Stimulated activated CD8-positive, alpha-beta memory T cell treated with anti-CD3 and anti-CD28 coated beads, Interleukin-4, amount 100 ng/mL, for 1 hour (primary cell): Measurements from ENCODE around the gene CEP85.
A peak's percentile ranks its signal among the peaks of the same experiment; 100 is the strongest.

Source experiments
- DNase-seq, 2 donors: peaks; one replicate each; pipeline ENCODE4 v3.0.0-alpha.2; 2020; ENCODE audit warnings: low read depth in 2 of 2, low spot score in 1 of 2

Gene CEP85

GRCh38 chr1:26233903-26234643, at the start of gene CEP85:
CEP85 (plus strand) TSS chr1:26234200; CDS start chr1:26239784, 5,584 bp downstream.
- DNase-seq, result peak; percentile 94 to 98

- DNase-seq, result no peak
These were observed 49.1 kb upstream of the CEP85 start for GRCh38 chr1:26184883-26185282.

GRCh38 chr1:26187882-26188281, 46.1 kb upstream of the CEP85 start:
- DNase-seq, result no peak

- DNase-seq, result no peak
These were observed 45.5 kb upstream of the CEP85 start for GRCh38 chr1:26188477-26188876.

GRCh38 chr1:26189331-26189730, 44.7 kb upstream of the CEP85 start:
- DNase-seq, result no peak

- no peak for DNase-seq
These were observed 44.2 kb upstream of the CEP85 start for GRCh38 chr1:26189751-26190275.

GRCh38 chr1:26190373-26190987, 43.5 kb upstream of the CEP85 start, which contains the start of gene CATSPER4:
CATSPER4 (plus strand) TSS chr1:26190602; CDS start chr1:26190628, 26 bp downstream.
- DNase-seq, result no peak

GRCh38 chr1:26191739-26192138, 42.3 kb upstream of the CEP85 start:
- DNase-seq, result no peak

- no peak for DNase-seq
These were observed 38.2 kb upstream of the CEP85 start for GRCh38 chr1:26195805-26196204.

- DNase-seq, result no peak
These were observed 36.7 kb upstream of the CEP85 start for GRCh38 chr1:26197301-26197700.

- DNase-seq, result no peak
These were observed 36.2 kb upstream of the CEP85 start for GRCh38 chr1:26197813-26198212.

- no peak for DNase-seq
These were observed 33.6 kb upstream of the CEP85 start for GRCh38 chr1:26200413-26200812.

- DNase-seq, result no peak
These were observed 30.2 kb upstream of the CEP85 start for GRCh38 chr1:26203642-26204318.

- DNase-seq, result no peak
These were observed 23.7 kb upstream of the CEP85 start for GRCh38 chr1:26210147-26210870.

- no peak for DNase-seq
These were observed 21.3 kb upstream of the CEP85 start for GRCh38 chr1:26212726-26213125.

- no peak for DNase-seq
These were observed 20.6 kb upstream of the CEP85 start for GRCh38 chr1:26213335-26213905.

- DNase-seq, result no peak
These were observed 18.8 kb upstream of the CEP85 start for GRCh38 chr1:26215246-26215645.

GRCh38 chr1:26218906-26219494, 15.0 kb upstream of the CEP85 start:
- no peak for DNase-seq

GRCh38 chr1:26220199-26220912, 13.6 kb upstream of the CEP85 start:
- no peak for DNase-seq

- DNase-seq, result no peak
These were observed 12.9 kb upstream of the CEP85 start for GRCh38 chr1:26221094-26221493.
